ENCODE data around the gene TLX2.

TLX2 gene

GRCh38 chr2:74530239-74531187 lies 16.3 kb downstream of the TLX2 start:
- FAIRE-seq, result peak; percentile 86
- no peak for DNase-seq (ENCODE audit: extremely low spot score, insufficient read length, low read depth)

GRCh38 chr2:74531666-74532065 lies 17.4 kb downstream of the TLX2 start:
- DNase-seq (ENCODE audit: extremely low spot score, insufficient read length, low read depth) (no peak), FAIRE-seq (no peak)

- FAIRE-seq (no peak), DNase-seq (ENCODE audit: extremely low spot score, insufficient read length, low read depth) (no peak)
Observed at GRCh38 chr2:74532222-74532621, 18.0 kb downstream of the TLX2 start.

GRCh38 chr2:74533464-74533863 lies 19.2 kb downstream of the TLX2 start:
- FAIRE-seq (no peak), DNase-seq (ENCODE audit: extremely low spot score, insufficient read length, low read depth) (no peak)

GRCh38 chr2:74534411-74534810 lies 20.2 kb downstream of the TLX2 start:
- DNase-seq (ENCODE audit: extremely low spot score, insufficient read length, low read depth), result no peak
- no peak for FAIRE-seq

GRCh38 chr2:74535440-74535965 lies 21.3 kb downstream of the TLX2 start:
- FAIRE-seq, result no peak
- no peak for DNase-seq (ENCODE audit: extremely low spot score, insufficient read length, low read depth)

GRCh38 chr2:74536166-74536950 lies 22.1 kb downstream of the TLX2 start:
- FAIRE-seq (no peak), DNase-seq (ENCODE audit: extremely low spot score, insufficient read length, low read depth) (no peak)

GRCh38 chr2:74537140-74537539 lies 22.9 kb downstream of the TLX2 start:
- FAIRE-seq (no peak), DNase-seq (ENCODE audit: extremely low spot score, insufficient read length, low read depth) (no peak)

- peak; percentile 67 for FAIRE-seq
- no peak for DNase-seq (ENCODE audit: extremely low spot score, insufficient read length, low read depth)
Observed at GRCh38 chr2:74538881-74539339, 24.7 kb downstream of the TLX2 start.

- DNase-seq (ENCODE audit: extremely low spot score, insufficient read length, low read depth) (no peak), FAIRE-seq (no peak)
Observed at GRCh38 chr2:74540291-74540690, 26.0 kb downstream of the TLX2 start.

GRCh38 chr2:74542978-74543377 lies 28.7 kb downstream of the TLX2 start:
- DNase-seq (ENCODE audit: extremely low spot score, insufficient read length, low read depth), result no peak
- no peak for FAIRE-seq

GRCh38 chr2:74544634-74545033 lies 30.4 kb downstream of the TLX2 start:
- DNase-seq (ENCODE audit: extremely low spot score, insufficient read length, low read depth), result no peak

GRCh38 chr2:74546004-74546403 lies 31.8 kb downstream of the TLX2 start:
- DNase-seq (ENCODE audit: extremely low spot score, insufficient read length, low read depth) (no peak), FAIRE-seq (no peak)

More at GRCh38 chr2:74544634-74545033, 30.4 kb downstream of the TLX2 start:
- FAIRE-seq, result no peak

- DNase-seq (ENCODE audit: extremely low spot score, insufficient read length, low read depth) (no peak), FAIRE-seq (no peak)
Observed at GRCh38 chr2:74548285-74548899, 34.1 kb downstream of the TLX2 start.

- DNase-seq (ENCODE audit: extremely low spot score, insufficient read length, low read depth) (no peak), FAIRE-seq (peak; percentile 12)
Observed at GRCh38 chr2:74548900-74549826, 34.9 kb downstream of the TLX2 start.

- DNase-seq (ENCODE audit: extremely low spot score, insufficient read length, low read depth) (no peak), FAIRE-seq (no peak)
Observed at GRCh38 chr2:74550231-74550630, 36.0 kb downstream of the TLX2 start.

- DNase-seq (ENCODE audit: extremely low spot score, insufficient read length, low read depth) (no peak), FAIRE-seq (no peak)
Observed at GRCh38 chr2:74551530-74551929, 37.3 kb downstream of the TLX2 start.

- DNase-seq (ENCODE audit: extremely low spot score, insufficient read length, low read depth) (no peak), FAIRE-seq (peak; percentile 77)
Observed at GRCh38 chr2:74551942-74552913, 38.0 kb downstream of the TLX2 start.

Data from GM18507 (cell line).